Common myeloid progenitor, CD34-positive (primary cell): ENCODE results near the gene ACSM4.

ENCODE experiments used
- CTCF ChIA-PET: fragments of 350-600 bp; sonication (Branson Sonifier 250); formaldehyde crosslinking; loops from one replicate; lab custom pipeline; 2021; ENCODE audit warnings: antibody characterized with exemption; lab: Charles Lee
- POLR2A ChIA-PET: fragments of 350-600 bp; sonication (Branson Sonifier 250); formaldehyde crosslinking; loops from one replicate; lab custom pipeline; 2021; ENCODE audit warnings: antibody characterized with exemption; lab: Charles Lee
- DNase-seq, 3 donors: peaks; one replicate each; pipeline versions ENCODE4 v3.0.0 to v3.0.0-alpha.2; 2013
- H3K27ac ChIP-seq, 2 experiments: 1 replicate in 1 of 2; 2 replicates in 1 of 2; pipeline ENCODE4 v1.7.0; 2013; ENCODE audit warnings: inconsistent platforms in 2 of 2, low read length in 2 of 2, mild to moderate bottlenecking in 2 of 2, low read depth in 1 of 2, moderate library complexity in 1 of 2; ENCODE audit not compliant: severe bottlenecking in 2 of 2, insufficient read depth in 1 of 2, poor library complexity in 1 of 2
- H3K27me3 ChIP-seq, 5 experiments: replicated peaks in 2 of 5; 1 replicate in 3 of 5; 2 replicates in 2 of 5; pipeline versions ENCODE4 v1.6.1 to v1.7.0; 2013; ENCODE audit warnings: low read length in 4 of 5, mild to moderate bottlenecking in 2 of 5, moderate library complexity in 2 of 5, inconsistent platforms in 1 of 5; ENCODE audit not compliant: insufficient read depth in 5 of 5, control insufficient read depth in 4 of 5
- H3K36me3 ChIP-seq, 4 experiments: 1 replicate in 2 of 4; 2 replicates in 2 of 4; pipeline versions ENCODE4 v1.6.1 to v1.7.0; 2013; ENCODE audit warnings: low read length in 3 of 4, control low read depth in 1 of 4, mild to moderate bottlenecking in 1 of 4; ENCODE audit not compliant: control insufficient read depth in 4 of 4, insufficient read depth in 4 of 4
- H3K4me1 ChIP-seq, 4 experiments: 1 replicate in 3 of 4; 2 replicates in 1 of 4; pipeline versions ENCODE4 v1.6.1 to v1.7.1; 2013; ENCODE audit warnings: low read length in 3 of 4, mild to moderate bottlenecking in 3 of 4, control low read depth in 1 of 4, inconsistent platforms in 1 of 4, moderate library complexity in 1 of 4; ENCODE audit not compliant: control insufficient read depth in 4 of 4, insufficient read depth in 4 of 4; ENCODE audit errors: control extremely low read depth in 1 of 4
- H3K4me3 ChIP-seq, 7 experiments: 1 replicate in 4 of 7; 2 replicates in 3 of 7; pipeline versions ENCODE4 v1.5.1 to v1.7.0; 2013; ENCODE audit warnings: mild to moderate bottlenecking in 7 of 7, low read length in 6 of 7, moderate library complexity in 6 of 7, inconsistent platforms in 2 of 7, low read depth in 2 of 7, control low read depth in 1 of 7; ENCODE audit not compliant: insufficient read depth in 4 of 7, control insufficient read depth in 1 of 7; ENCODE audit errors: extremely low read depth in 1 of 7
- H3K9me3 ChIP-seq, 5 experiments: 1 replicate in 4 of 5; 2 replicates in 1 of 5; pipeline versions ENCODE4 v1.6.1 to v1.7.1; 2013; ENCODE audit warnings: low read length in 4 of 5, mild to moderate bottlenecking in 2 of 5, inconsistent platforms in 1 of 5, low read depth in 1 of 5, moderate library complexity in 1 of 5; ENCODE audit not compliant: control insufficient read depth in 4 of 5, insufficient read depth in 2 of 5; ENCODE audit errors: control extremely low read depth in 1 of 5
- WGBS: methylation state at CpG from one replicate; pipeline ENCODE4 v1.1.5; 2013; ENCODE audit not compliant: insufficient coverage; 5-methylcytosine and 5-hydroxymethylcytosine counted together

The ACSM4 gene

GRCh38 chr12:7374423-7375144 is 70.7 kb downstream of the ACSM4 start:
- CTCF ChIA-PET: interaction anchor here (0.8 to 2.2 kb wide), 3 partner anchors 86 to 262 kb away, joined by 3 to 9 read pairs (median 5); no protein-coding TSS in a partner anchor
- WGBS: 51% methylated on average over 17 of the region's 17 CpGs
- POLR2A ChIA-PET: no interaction called here

GRCh38 chr12:7375145-7375543 is 71.3 kb downstream of the ACSM4 start:
- Histone ChIP-seq H3K9me3 (no peaks in the 10 kb centered on the region), H3K27me3 (peaks cover 0 to 1% (median 0%) of the 10 kb centered on the region in 5 experiments), H3K4me1 (no peaks in the 10 kb centered on the region), H3K36me3 (no peaks in the 10 kb centered on the region), H3K4me3 (no peak overlapping the region), H3K27ac (no peak overlapping the region)
- 100% methylated on average over 3 of the region's 3 CpGs for WGBS
- ChIA-PET CTCF (interaction anchor here (0.8 to 1.4 kb wide), 2 partner anchors 85 to 153 kb away, joined by 3 to 5 read pairs; no protein-coding TSS in a partner anchor), POLR2A (no interaction called here)
- DNase-seq: no peak

More at GRCh38 chr12:7374423-7375144, 70.7 kb downstream of the ACSM4 start:
- Histone ChIP-seq H3K4me3 (no peak overlapping the region), H3K27ac (no peak overlapping the region), H3K36me3 (no peaks in the 10 kb centered on the region), H3K27me3 (peaks cover 0 to 1% (median 0%) of the 10 kb centered on the region in 5 experiments), H3K9me3 (no peaks in the 10 kb centered on the region), H3K4me1 (no peaks in the 10 kb centered on the region)
- peak; percentile 58 to 76 (median 74) for DNase-seq

GRCh38 chr12:7376196-7376595 is 72.3 kb downstream of the ACSM4 start:
- CTCF ChIA-PET: interaction anchor here (1.0 kb wide), 2 partner anchors 15 to 84 kb away, joined by 3 read pairs; no protein-coding TSS in a partner anchor
- Histone ChIP-seq H3K4me1 (no peaks in the 10 kb centered on the region), H3K36me3 (no peaks in the 10 kb centered on the region), H3K4me3 (no peak overlapping the region), H3K9me3 (no peaks in the 10 kb centered on the region), H3K27me3 (peaks cover 0 to 1% (median 0%) of the 10 kb centered on the region in 5 experiments), H3K27ac (no peak overlapping the region)
- no peak for DNase-seq
- POLR2A ChIA-PET: no interaction called here
- WGBS: no CpG with 5 or more reads among the region's 1 CpG
